Lower leg skin (tissue), 3 donors: Measurements from ENCODE around the gene SDK2.

Experiments used
- POLR2A ChIP-seq, 2 donors: fragments of 450-650 bp; IDR thresholded peaks; one replicate each; pipeline ENCODE4 v1.6.1; 2016 to 2017; ENCODE audit warnings: antibody characterized with exemption in 2 of 2, mild to moderate bottlenecking in 1 of 2, moderate library complexity in 1 of 2
- TF ChIP-seq, protein P1 (sequence below), 3 donors: fragments of 450-650 bp; IDR thresholded peaks; one replicate each; pipeline ENCODE4 v1.5.1; 2016; ENCODE audit warnings: antibody characterized with exemption in 3 of 3, mild to moderate bottlenecking in 3 of 3, moderate library complexity in 2 of 3

DNA sequence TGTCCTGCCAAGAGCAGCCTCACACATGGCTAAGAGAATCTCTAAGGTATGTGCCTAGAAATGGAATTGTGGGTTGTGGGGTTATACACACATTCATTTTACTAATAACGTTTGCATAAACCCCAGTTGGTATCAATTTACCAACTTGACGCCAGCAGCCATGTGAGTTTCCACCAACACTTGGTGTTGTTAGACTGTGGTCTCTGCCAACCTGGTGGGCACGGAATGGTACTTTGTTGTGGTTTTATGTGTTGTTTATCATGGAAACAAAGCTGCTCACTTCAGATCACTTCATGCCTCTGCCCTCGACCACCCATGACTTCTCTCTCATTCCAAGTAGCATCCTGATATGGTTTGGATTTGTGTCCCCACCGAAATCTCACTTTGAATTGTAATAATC is 180.4 kb downstream of the SDK2 start:
- TF ChIP-seq, protein P1, sequence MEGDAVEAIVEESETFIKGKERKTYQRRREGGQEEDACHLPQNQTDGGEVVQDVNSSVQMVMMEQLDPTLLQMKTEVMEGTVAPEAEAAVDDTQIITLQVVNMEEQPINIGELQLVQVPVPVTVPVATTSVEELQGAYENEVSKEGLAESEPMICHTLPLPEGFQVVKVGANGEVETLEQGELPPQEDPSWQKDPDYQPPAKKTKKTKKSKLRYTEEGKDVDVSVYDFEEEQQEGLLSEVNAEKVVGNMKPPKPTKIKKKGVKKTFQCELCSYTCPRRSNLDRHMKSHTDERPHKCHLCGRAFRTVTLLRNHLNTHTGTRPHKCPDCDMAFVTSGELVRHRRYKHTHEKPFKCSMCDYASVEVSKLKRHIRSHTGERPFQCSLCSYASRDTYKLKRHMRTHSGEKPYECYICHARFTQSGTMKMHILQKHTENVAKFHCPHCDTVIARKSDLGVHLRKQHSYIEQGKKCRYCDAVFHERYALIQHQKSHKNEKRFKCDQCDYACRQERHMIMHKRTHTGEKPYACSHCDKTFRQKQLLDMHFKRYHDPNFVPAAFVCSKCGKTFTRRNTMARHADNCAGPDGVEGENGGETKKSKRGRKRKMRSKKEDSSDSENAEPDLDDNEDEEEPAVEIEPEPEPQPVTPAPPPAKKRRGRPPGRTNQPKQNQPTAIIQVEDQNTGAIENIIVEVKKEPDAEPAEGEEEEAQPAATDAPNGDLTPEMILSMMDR (IDR thresholded peaks at IDR 0.05), result no peak
- TF ChIP-seq POLR2A (IDR thresholded peaks at IDR 0.05), result no peak
